NT2/D1 (cell line): ENCODE measurements around the gene VPS37C.
"Not testable (repeated sequence)": the region's sequence is repeated elsewhere in the genome, so short reads cannot be mapped to it uniquely, and the experiment has no call there.

Source experiments
- DNase-seq: peaks from one replicate; pipeline ENCODE4 v3.0.0-alpha.2; 2011; ENCODE audit warnings: low read depth, low spot score
- H3K27me3 ChIP-seq: 2 replicates; pipeline ENCODE4 v1.6.0; 2011; ENCODE audit warnings: mild to moderate bottlenecking; ENCODE audit not compliant: insufficient read length, insufficient read depth
- H3K36me3 ChIP-seq: 2 replicates; pipeline ENCODE4 v1.6.1; 2011; ENCODE audit warnings: mild to moderate bottlenecking, low read length, mixed read lengths; ENCODE audit not compliant: insufficient read depth, insufficient read length
- H3K4me1 ChIP-seq: 2 replicates; pipeline ENCODE4 v1.5.1; 2011; ENCODE audit not compliant: insufficient read depth, insufficient read length
- H3K4me3 ChIP-seq: 2 replicates; pipeline ENCODE4 v1.5.1; 2011; ENCODE audit warnings: low read depth; ENCODE audit not compliant: insufficient read length
- H3K9ac ChIP-seq: 2 replicates; pipeline ENCODE4 v1.6.0; 2011; ENCODE audit warnings: low read depth; ENCODE audit not compliant: insufficient read length
- H3K9me3 ChIP-seq: 2 replicates; pipeline ENCODE4 v1.5.1; 2011; ENCODE audit warnings: mild to moderate bottlenecking, low read length; ENCODE audit not compliant: insufficient read depth
- SUZ12 ChIP-seq: IDR thresholded peaks from 2 replicates; pipeline ENCODE4 v1.6.1; 2011; ENCODE audit not compliant: insufficient read length, insufficient read depth; ENCODE audit errors: extremely low read depth
- YY1 ChIP-seq: IDR thresholded peaks from 2 replicates; pipeline ENCODE4 v1.6.1; 2011; ENCODE audit not compliant: insufficient read length, insufficient read depth
- ZNF274 ChIP-seq: IDR thresholded peaks from 2 replicates; pipeline ENCODE4 v1.6.1; 2011; ENCODE audit warnings: mild to moderate bottlenecking, low read depth, low read length

Gene VPS37C

GRCh38 chr11:61168042-61168688 lies 6.9 kb upstream of the VPS37C start:
- no peak for DNase-seq
- peaks cover 22% of the 10 kb centered on the region; the same call in 1 of the 2 replicates for H3K9me3 ChIP-seq
- no peaks in the 10 kb centered on the region for H3K4me1 ChIP-seq
- H3K4me3 ChIP-seq, result no peak overlapping the region
- no peaks in the 10 kb centered on the region for H3K36me3 ChIP-seq
- H3K27me3 ChIP-seq, result no peaks in the 10 kb centered on the region
- no peak for TF ChIP-seq ZNF274
- TF ChIP-seq SUZ12, result no peak
- TF ChIP-seq YY1, result no peak
- H3K9ac ChIP-seq, result no peak overlapping the region

DNA sequence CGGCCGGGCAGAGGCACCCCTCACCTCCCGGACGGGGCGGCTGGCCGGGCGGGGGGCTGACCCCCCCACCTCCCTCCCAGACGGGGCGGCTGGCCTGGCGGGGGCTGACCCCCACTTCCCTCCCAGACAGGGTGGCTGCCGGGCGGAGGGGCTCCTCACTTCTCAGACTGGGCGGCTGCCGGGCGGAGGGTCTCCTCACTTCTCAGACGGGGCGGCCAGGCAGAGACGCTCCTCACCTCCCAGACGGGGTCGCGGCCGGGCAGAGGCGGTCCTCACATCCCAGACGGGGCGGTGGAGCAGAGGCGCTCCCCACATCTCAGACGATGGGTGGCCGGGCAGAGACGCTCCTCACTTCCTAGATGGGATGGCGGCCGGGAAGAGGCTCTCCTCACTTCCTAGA lies 5.1 kb upstream of the VPS37C start:
- H3K4me1 ChIP-seq, H3K9ac ChIP-seq, DNase-seq, H3K27me3 ChIP-seq, H3K36me3 ChIP-seq, H3K4me3 ChIP-seq: not testable (repeated sequence)
- H3K9me3 ChIP-seq, result peaks cover 13% of the 10 kb centered on the region; the same call in 1 of the 2 replicates

- peaks cover 13% of the 10 kb centered on the region; the same call in 1 of the 2 replicates for H3K9me3 ChIP-seq
- DNase-seq, H3K27me3 ChIP-seq, H3K36me3 ChIP-seq, H3K9ac ChIP-seq, H3K4me3 ChIP-seq, H3K4me1 ChIP-seq: not testable (repeated sequence)
Measured at GRCh38 chr11:61165785-61166184, 4.6 kb upstream of the VPS37C start.

- DNase-seq, result no peak
- no peaks in the 10 kb centered on the region for H3K27me3 ChIP-seq
- H3K4me3 ChIP-seq, result no peak overlapping the region
- H3K9ac ChIP-seq, result no peak overlapping the region
- peaks cover 5% of the 10 kb centered on the region for H3K4me1 ChIP-seq
- H3K9me3 ChIP-seq, result peaks cover 13% of the 10 kb centered on the region; the same call in 1 of the 2 replicates
- no peak for TF ChIP-seq ZNF274
- TF ChIP-seq SUZ12, result no peak
- no peak for TF ChIP-seq YY1
- H3K36me3 ChIP-seq, result no peaks in the 10 kb centered on the region
Measured at GRCh38 chr11:61164606-61165424, 3.6 kb upstream of the VPS37C start.

DNA sequence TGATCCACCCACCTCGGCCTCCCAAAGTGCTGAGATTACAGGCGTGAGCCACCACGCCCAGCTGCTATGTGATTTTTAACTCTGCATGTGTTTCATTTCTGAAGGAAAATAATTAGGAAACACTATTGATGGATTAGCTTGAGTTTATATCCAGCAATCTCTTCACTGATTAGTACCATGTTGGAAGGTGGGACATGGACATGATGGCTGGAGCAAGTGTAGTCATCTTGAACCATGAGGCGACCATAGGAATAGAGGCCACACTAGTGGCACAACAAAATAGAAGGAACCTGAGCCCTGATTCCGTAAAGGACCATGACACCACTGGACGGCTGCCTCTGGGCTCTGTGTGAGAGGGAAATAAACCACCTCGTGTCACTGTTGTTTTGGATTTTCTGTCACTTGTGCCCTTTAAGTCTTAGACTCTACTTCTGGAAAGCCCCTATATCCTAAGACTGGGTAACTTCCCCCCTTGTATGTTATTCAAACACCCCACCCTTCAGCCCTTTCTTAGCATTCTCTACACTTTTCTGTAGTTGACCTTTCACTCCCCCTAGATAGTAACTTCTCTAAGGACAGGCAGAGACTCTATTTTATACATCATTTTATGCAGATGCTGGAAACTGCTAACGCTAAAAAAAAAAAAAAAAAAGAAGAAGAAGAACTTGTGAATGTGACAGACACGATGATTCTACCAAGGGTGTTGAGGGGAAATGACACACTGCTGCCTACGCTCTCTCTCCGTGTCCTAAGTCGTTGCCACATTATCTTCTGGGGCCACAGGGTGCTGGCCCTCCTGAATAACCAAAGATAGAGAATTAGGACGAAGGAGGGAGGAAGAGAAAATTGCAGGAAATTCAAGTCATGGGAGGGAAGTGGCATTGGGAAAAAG lies 2.7 kb upstream of the VPS37C start:
- TF ChIP-seq YY1 (no peak), ZNF274 (no peak), SUZ12 (no peak)
- no peak overlapping the region for H3K9ac ChIP-seq
- peaks cover 5% of the 10 kb centered on the region for H3K4me1 ChIP-seq
- no peak overlapping the region for H3K4me3 ChIP-seq
- no peak for DNase-seq
- no peaks in the 10 kb centered on the region for H3K27me3 ChIP-seq
- H3K36me3 ChIP-seq, result no peaks in the 10 kb centered on the region
- peaks cover 13% of the 10 kb centered on the region; the same call in 1 of the 2 replicates for H3K9me3 ChIP-seq

- H3K4me3 ChIP-seq, result no peak overlapping the region
- H3K36me3 ChIP-seq, result no peaks in the 10 kb centered on the region
- peaks cover 5% of the 10 kb centered on the region for H3K4me1 ChIP-seq
- TF ChIP-seq YY1 (no peak), SUZ12 (no peak), ZNF274 (no peak)
- DNase-seq, result no peak
- no peak overlapping the region for H3K9ac ChIP-seq
- H3K27me3 ChIP-seq, result no peaks in the 10 kb centered on the region
- peaks cover 10% of the 10 kb centered on the region; the same call in 1 of the 2 replicates for H3K9me3 ChIP-seq
Measured at GRCh38 chr11:61163021-61163420, 1.8 kb upstream of the VPS37C start.

- peaks cover 5% of the 10 kb centered on the region for H3K36me3 ChIP-seq
- peaks cover 5% of the 10 kb centered on the region for H3K4me1 ChIP-seq
- peak overlapping the region; percentile 89 for H3K4me3 ChIP-seq
- TF ChIP-seq SUZ12 (no peak), ZNF274 (no peak), YY1 (no peak)
- no peak for DNase-seq
- H3K9me3 ChIP-seq, result peaks cover 3% of the 10 kb centered on the region; the same call in 1 of the 2 replicates
- peak overlapping the region; percentile 89 for H3K9ac ChIP-seq
- H3K27me3 ChIP-seq, result no peaks in the 10 kb centered on the region
Measured at GRCh38 chr11:61162092-61162941, 1.1 kb upstream of the VPS37C start.
